Retinal pigment epithelial cell (primary cell): ENCODE data around the gene NPIPA3.
"Not testable (repeated sequence)": the region's sequence is repeated elsewhere in the genome, so short reads cannot be mapped to it uniquely, and the experiment has no call there.

Experiments
- DNase-seq: peaks from one replicate; pipeline ENCODE4 v3.0.0-alpha.2; 2010; ENCODE audit warnings: low read depth
- H3K4me3 ChIP-seq: 2 replicates; pipeline ENCODE4 v1.5.1; 2011; ENCODE audit warnings: mild to moderate bottlenecking, low read length, control low read depth, moderate library complexity

The NPIPA3 gene

DNA sequence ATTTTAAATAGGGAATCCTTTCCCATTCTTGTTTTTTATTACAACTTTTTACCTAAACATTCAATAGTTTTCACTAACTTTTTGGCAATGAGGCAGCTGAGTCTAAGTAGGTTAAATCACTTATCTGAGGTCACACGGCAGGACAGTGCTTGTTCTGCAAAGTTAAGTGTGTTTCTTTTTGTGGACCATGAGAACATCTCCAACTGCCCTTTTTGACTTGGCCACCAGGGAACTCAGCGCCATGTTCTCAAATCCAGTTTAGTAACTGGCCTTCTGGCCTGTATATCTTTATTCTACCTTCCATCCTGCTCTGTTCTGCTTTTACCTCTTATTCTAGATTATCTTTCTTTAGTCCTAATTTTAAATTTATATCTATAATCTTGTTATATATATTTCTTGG lies 70.4 kb downstream of the NPIPA3 start:
- not testable (repeated sequence) for DNase-seq, H3K4me3 ChIP-seq

DNA sequence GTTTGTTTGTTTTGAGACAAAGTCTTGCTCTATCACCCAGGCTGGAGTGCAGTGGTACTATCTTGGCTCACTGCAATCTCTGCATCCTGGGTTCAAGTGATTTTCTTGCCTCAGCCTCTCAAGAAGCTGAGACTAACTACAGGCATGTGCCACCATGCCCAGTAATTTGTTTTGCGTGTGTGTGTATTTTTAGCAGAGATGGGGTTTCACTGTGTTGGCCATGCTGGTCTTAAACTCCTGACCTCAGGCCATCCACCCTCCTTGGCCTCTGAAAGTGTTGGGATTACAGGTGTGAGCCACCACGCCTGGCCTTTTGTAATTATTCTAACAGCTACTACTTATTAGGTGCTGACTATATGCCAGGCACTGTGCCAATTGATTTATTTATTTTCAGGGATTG lies 72.4 kb downstream of the NPIPA3 start:
- not testable (repeated sequence) for H3K4me3 ChIP-seq, DNase-seq
